Breast epithelium (tissue), 3 donors: Measurements from ENCODE around the gene CER1.

Experiments used
- CTCF ChIP-seq, 3 donors: fragments of 450-650 bp; IDR thresholded peaks; one replicate each; pipeline ENCODE4 v1.5.1; 2016 to 2017; ENCODE audit warnings: antibody characterized with exemption in 3 of 3, mild to moderate bottlenecking in 3 of 3, moderate library complexity in 3 of 3
- POLR2AphosphoS5 ChIP-seq, 3 donors: sonication (generic); formaldehyde crosslinking; IDR thresholded peaks; one replicate each; pipeline ENCODE4 v1.6.1; 2017; ENCODE audit warnings: antibody characterized with exemption in 3 of 3

GRCh38 chr9:14749741-14750211, 27.2 kb upstream of the CER1 start:
- TF ChIP-seq CTCF (IDR thresholded peaks at IDR 0.05), result no peak
- TF ChIP-seq POLR2AphosphoS5 (IDR thresholded peaks at IDR 0.05), result no peak
